Choroid plexus epithelial cell (primary cell): ENCODE data around the gene CRNKL1.
A peak's percentile ranks its signal among the peaks of the same experiment; 100 is the strongest.

Source experiments
- DNase-seq: peaks from one replicate; pipeline ENCODE4 v3.0.0-alpha.2; 2010; ENCODE audit warnings: low read depth
- H3K4me3 ChIP-seq: 2 replicates; pipeline ENCODE4 v1.5.1; 2011; ENCODE audit warnings: low read depth, mild to moderate bottlenecking, control low read depth, low read length, moderate library complexity
- CTCF ChIP-seq: conservative IDR thresholded peaks from 2 replicates; pipeline ENCODE4 v1.5.1; 2011; ENCODE audit warnings: low read depth, mild to moderate bottlenecking, control low read depth, inconsistent platforms, low read length, moderate library complexity

Gene CRNKL1

DNA sequence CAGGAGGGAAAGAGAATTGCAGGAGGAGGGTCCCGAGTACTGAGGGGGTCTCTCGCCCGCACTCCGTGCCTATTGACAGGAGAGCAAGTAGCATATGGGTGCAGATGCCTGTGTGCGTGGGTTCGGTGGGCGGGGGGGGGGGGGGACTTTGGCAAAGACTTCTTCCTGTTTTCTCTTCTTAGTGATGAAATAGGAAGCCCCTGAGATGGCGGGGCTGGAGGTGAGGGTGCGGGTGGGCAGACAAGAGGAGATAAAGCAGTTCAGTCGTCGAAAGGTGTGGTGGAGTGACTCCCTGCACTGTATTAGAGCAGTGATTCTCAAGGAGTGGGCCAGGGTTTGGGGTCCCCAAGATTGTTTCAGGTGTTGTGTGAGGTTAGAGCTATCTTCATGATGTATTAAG is 31.4 kb downstream of the CRNKL1 start:
- no peak overlapping the region for H3K4me3 ChIP-seq
- no peak for TF ChIP-seq CTCF
- no peak for DNase-seq

DNA sequence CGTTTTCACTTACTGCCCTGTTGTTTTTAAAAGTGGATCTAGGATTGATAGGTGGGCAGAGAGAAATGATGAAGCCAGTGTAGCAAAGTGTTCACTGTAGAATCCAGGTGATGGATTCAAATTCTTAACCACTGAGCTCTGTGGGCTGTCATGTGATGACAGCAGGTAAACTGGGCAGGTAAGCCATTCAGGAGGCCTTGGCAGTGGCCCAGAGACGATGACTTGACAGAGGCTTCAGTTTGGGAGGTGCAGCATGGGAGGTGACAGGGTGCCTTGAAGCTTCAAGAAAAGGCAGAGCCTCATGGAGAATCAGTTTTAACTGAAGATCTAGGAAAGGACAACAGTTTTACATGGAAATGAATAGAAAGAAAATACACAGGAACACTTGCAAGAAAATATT is 33.1 kb downstream of the CRNKL1 start:
- no peak for TF ChIP-seq CTCF
- DNase-seq = no peak
- no peak overlapping the region for H3K4me3 ChIP-seq

DNA sequence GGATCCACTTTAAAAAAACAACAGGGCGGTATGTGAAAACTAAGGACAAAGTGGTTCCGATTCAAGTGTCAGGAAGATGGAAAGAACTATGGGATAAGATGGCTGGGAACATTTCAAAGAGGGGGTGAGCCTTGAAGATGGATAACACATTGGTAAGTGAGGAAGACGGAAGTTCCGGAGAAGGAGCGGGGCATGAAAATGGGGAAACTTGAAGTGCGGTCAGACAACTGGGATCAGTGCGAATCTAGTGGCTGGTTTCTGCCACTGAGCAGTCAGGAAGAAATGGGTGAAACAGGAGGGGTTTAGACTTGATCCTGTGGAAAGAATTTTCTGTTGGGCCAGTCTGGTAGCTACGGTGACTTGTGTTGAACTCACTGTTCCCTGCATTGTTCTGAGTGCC is 33.9 kb downstream of the CRNKL1 start:
- DNase-seq = no peak

GRCh38 chr20:20017844-20018185 is 34.5 kb downstream of the CRNKL1 start:
- peak overlapping the region; percentile 94 for H3K4me3 ChIP-seq
- peak; percentile 5 for TF ChIP-seq CTCF
- no peak for DNase-seq

More for the DNA sequence above, 33.9 kb downstream of the CRNKL1 start:
- peak overlapping the region; percentile 7 for H3K4me3 ChIP-seq
- no peak for TF ChIP-seq CTCF

- peak; percentile 95 for DNase-seq
- peak within 1 kb of the TSS; percentile 94 for H3K4me3 ChIP-seq
- peak; percentile 77 for TF ChIP-seq CTCF
Observed at GRCh38 chr20:20017001-20017843, 35.0 kb downstream of the CRNKL1 start, which contains the start of gene NAA20. Gene NAA20 (plus strand): TSS chr20:20017362. CDS start chr20:20017397, 35 bp downstream.

- no peak for TF ChIP-seq CTCF
- no peak for DNase-seq
- H3K4me3 ChIP-seq = no peak overlapping the region
Observed at GRCh38 chr20:20014659-20015058, 37.6 kb downstream of the CRNKL1 start.

DNA sequence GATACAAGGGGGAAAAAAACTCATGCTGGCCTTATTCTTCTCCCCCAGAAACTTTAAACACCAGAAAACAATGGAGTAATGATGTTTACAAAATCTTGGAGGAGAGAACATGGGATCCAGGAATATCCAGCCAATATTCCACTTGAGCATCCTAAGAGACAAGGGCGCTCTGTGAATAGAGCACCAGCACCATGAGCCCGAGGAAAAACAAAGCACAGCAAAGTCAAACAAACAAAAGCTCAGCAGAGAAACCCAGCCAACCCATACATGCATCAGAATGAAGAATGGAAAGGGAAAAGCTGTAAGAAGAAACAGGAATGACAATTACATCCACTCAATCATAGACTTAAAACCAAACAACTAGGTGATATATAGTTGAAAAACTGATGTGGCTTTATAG is 39.7 kb downstream of the CRNKL1 start:
- no peak for TF ChIP-seq CTCF
- no peak overlapping the region for H3K4me3 ChIP-seq
- DNase-seq = no peak
